Glomerular endothelial cell (primary cell): ENCODE measurements around the gene PRKCQ. TPM values are rescaled to one million over a fixed set of nuclear protein-coding genes. Genes with fewer than 3 reads are reported as not detected.

Source experiments
- DNase-seq: peaks from one replicate; pipeline ENCODE4 v3.0.0-alpha.2; 2011; ENCODE audit warnings: low read depth, low spot score; ENCODE audit errors: extremely low read depth
- total RNA-seq: library from RNA; depleted of rRNA; stranded (reverse); fragments of >200 nt; gene quantifications from 2 replicates; pipeline ENCODE4 v1.2.3, GENCODE V29; 2015

PRKCQ gene
- total RNA-seq, 1 donor from 2014 or later: 1.8 TPM

GRCh38 chr10:6570893-6571292 lies 9.2 kb downstream of the PRKCQ start:
- no peak for DNase-seq

GRCh38 chr10:6569259-6569658 lies 10.8 kb downstream of the PRKCQ start:
- DNase-seq: no peak

GRCh38 chr10:6567884-6568283 lies 12.2 kb downstream of the PRKCQ start:
- DNase-seq: no peak

- no peak for DNase-seq
Measured at GRCh38 chr10:6567203-6567703, 12.8 kb downstream of the PRKCQ start.

GRCh38 chr10:6565588-6565987 lies 14.5 kb downstream of the PRKCQ start:
- no peak for DNase-seq

GRCh38 chr10:6564367-6564766 lies 15.7 kb downstream of the PRKCQ start:
- DNase-seq: no peak

GRCh38 chr10:6563731-6564130 lies 16.3 kb downstream of the PRKCQ start:
- DNase-seq: no peak

GRCh38 chr10:6563075-6563474 lies 17.0 kb downstream of the PRKCQ start:
- DNase-seq: no peak

GRCh38 chr10:6562221-6562620 lies 17.9 kb downstream of the PRKCQ start:
- no peak for DNase-seq

GRCh38 chr10:6561552-6561951 lies 18.5 kb downstream of the PRKCQ start:
- no peak for DNase-seq

GRCh38 chr10:6558759-6559461 lies 21.2 kb downstream of the PRKCQ start:
- DNase-seq: no peak

- no peak for DNase-seq
Measured at GRCh38 chr10:6558272-6558671, 21.8 kb downstream of the PRKCQ start.

GRCh38 chr10:6553937-6554336 lies 26.1 kb downstream of the PRKCQ start:
- DNase-seq: no peak

- DNase-seq: no peak
Measured at GRCh38 chr10:6543431-6544005, 36.6 kb downstream of the PRKCQ start.

- no peak for DNase-seq
Measured at GRCh38 chr10:6542999-6543430, 37.1 kb downstream of the PRKCQ start.

GRCh38 chr10:6539833-6540232 lies 40.2 kb downstream of the PRKCQ start:
- DNase-seq: no peak

- no peak for DNase-seq
Measured at GRCh38 chr10:6537770-6538169, 42.3 kb downstream of the PRKCQ start.

GRCh38 chr10:6536102-6536501 lies 44.0 kb downstream of the PRKCQ start:
- no peak for DNase-seq

GRCh38 chr10:6535156-6535764 lies 44.8 kb downstream of the PRKCQ start:
- no peak for DNase-seq

- DNase-seq: no peak
Measured at GRCh38 chr10:6532321-6532720, 47.8 kb downstream of the PRKCQ start.

- DNase-seq: no peak
Measured at GRCh38 chr10:6530966-6531365, 49.1 kb downstream of the PRKCQ start.

GRCh38 chr10:6530211-6530840 lies 49.8 kb downstream of the PRKCQ start:
- no peak for DNase-seq
